CD4-positive, alpha-beta T cell treated with Interleukin-4 for 1 hour (primary cell): Measurements from ENCODE around the gene FUT7.

Experiments
- DNase-seq, 2 donors: peaks; one replicate each; pipeline ENCODE4 v3.0.0-alpha.2; 2020 to 2022

Gene FUT7

GRCh38 chr9:137016436-137016835 is 15.5 kb downstream of the FUT7 start:
- DNase-seq = no peak

- DNase-seq = no peak
Measured at GRCh38 chr9:137015976-137016375, 15.9 kb downstream of the FUT7 start.

GRCh38 chr9:137015540-137015930 is 16.4 kb downstream of the FUT7 start:
- no peak for DNase-seq

GRCh38 chr9:137014776-137015539 is 16.9 kb downstream of the FUT7 start:
- DNase-seq = no peak

GRCh38 chr9:137014166-137014565 is 17.7 kb downstream of the FUT7 start:
- no peak for DNase-seq

- DNase-seq = no peak
Measured at GRCh38 chr9:137013571-137013940, 18.3 kb downstream of the FUT7 start.

- DNase-seq = no peak
Measured at GRCh38 chr9:137012694-137013570, 19.0 kb downstream of the FUT7 start.

- DNase-seq = no peak
Measured at GRCh38 chr9:137011907-137012675, 19.8 kb downstream of the FUT7 start.

- no peak for DNase-seq
Measured at GRCh38 chr9:137011156-137011555, 20.7 kb downstream of the FUT7 start.

GRCh38 chr9:137009938-137010732 is 21.8 kb downstream of the FUT7 start:
- DNase-seq = no peak

GRCh38 chr9:137009217-137009616 is 22.7 kb downstream of the FUT7 start:
- DNase-seq = no peak

- no peak for DNase-seq
Measured at GRCh38 chr9:137008312-137008711, 23.6 kb downstream of the FUT7 start.

- no peak for DNase-seq
Measured at GRCh38 chr9:137007816-137008270, 24.0 kb downstream of the FUT7 start.

GRCh38 chr9:137007108-137007815 is 24.6 kb downstream of the FUT7 start:
- DNase-seq = no peak

GRCh38 chr9:137006116-137007003 is 25.5 kb downstream of the FUT7 start:
- DNase-seq = no peak

GRCh38 chr9:137004285-137004684 is 27.6 kb downstream of the FUT7 start:
- DNase-seq = peak; percentile 28 to 31

GRCh38 chr9:137002646-137003041 is 29.2 kb downstream of the FUT7 start:
- DNase-seq = no peak

GRCh38 chr9:137001857-137002645 is 29.8 kb downstream of the FUT7 start:
- DNase-seq = no peak

- peak in 1 of 2 donors; percentile 55 for DNase-seq
Measured at GRCh38 chr9:137000177-137000930, 31.5 kb downstream of the FUT7 start.
